WTC11 (cell line): ENCODE results near the gene CCNF. TPM values are rescaled to one million over a fixed set of nuclear protein-coding genes. Genes with fewer than 3 reads are reported as not detected.

Source experiments
- AFF4 ChIP-seq: sonication (generic); formaldehyde crosslinking; IDR thresholded peaks from 2 replicates; pipeline ENCODE4 v1.8.1; 2023; ENCODE audit warnings: mild to moderate bottlenecking, missing genetic modification reagents, borderline replicate concordance
- CREM ChIP-seq: sonication (generic); formaldehyde crosslinking; IDR thresholded peaks from 2 replicates; pipeline ENCODE4 v1.8.1; 2022; ENCODE audit warnings: mild to moderate bottlenecking, missing genetic modification reagents, moderate library complexity
- FOXK1 ChIP-seq: sonication (generic); formaldehyde crosslinking; IDR thresholded peaks from 2 replicates; pipeline ENCODE4 v1.8.0; 2022; ENCODE audit warnings: mild to moderate bottlenecking, moderate library complexity, missing genetic modification reagents
- STAT6 ChIP-seq: sonication (generic); formaldehyde crosslinking; conservative IDR thresholded peaks from 2 replicates; pipeline ENCODE4 v1.8.1; 2023; ENCODE audit warnings: mild to moderate bottlenecking, low read depth, missing genetic modification reagents, moderate library complexity
- TEAD1 ChIP-seq: sonication (generic); formaldehyde crosslinking; IDR thresholded peaks from 2 replicates; pipeline ENCODE4 v1.8.0; 2022; ENCODE audit warnings: mild to moderate bottlenecking, missing genetic modification reagents
- ZMAT4 ChIP-seq: fragments of 250-450 bp; sonication (Bioruptor Pico); IDR thresholded peaks from 2 replicates; pipeline ENCODE4 v1.9.0; 2021; ENCODE audit warnings: mild to moderate bottlenecking
- ZNF138 ChIP-seq: sonication (generic); formaldehyde crosslinking; conservative IDR thresholded peaks from 2 replicates; pipeline ENCODE4 v1.8.1; 2022; ENCODE audit warnings: mild to moderate bottlenecking, moderate library complexity, missing genetic modification reagents
- ZNF219 ChIP-seq: sonication (generic); formaldehyde crosslinking; IDR thresholded peaks from 2 replicates; pipeline ENCODE4 v1.8.0; 2023; ENCODE audit warnings: missing genetic modification reagents, mild to moderate bottlenecking, borderline replicate concordance
- ZNF232 ChIP-seq: sonication (generic); formaldehyde crosslinking; IDR thresholded peaks from 2 replicates; pipeline ENCODE4 v1.8.0; 2022; ENCODE audit warnings: mild to moderate bottlenecking, missing genetic modification reagents
- ZNF512 ChIP-seq: sonication (generic); formaldehyde crosslinking; IDR thresholded peaks from 2 replicates; pipeline ENCODE4 v1.8.1; 2022; ENCODE audit warnings: missing genetic modification reagents, borderline replicate concordance
- ZNF532 ChIP-seq: fragments of 250-450 bp; sonication (Bioruptor Pico); IDR thresholded peaks from 2 replicates; pipeline ENCODE4 v1.9.0; 2021; ENCODE audit warnings: mild to moderate bottlenecking, borderline replicate concordance
- ZSCAN18 ChIP-seq: fragments of 250-450 bp; sonication (Bioruptor Pico); IDR thresholded peaks from 2 replicates; pipeline ENCODE4 v2.1.2; 2022; ENCODE audit warnings: mild to moderate bottlenecking, moderate library complexity
- total RNA-seq: library from RNA; stranded (reverse); gene quantifications from 3 replicates; pipeline ENCODE4 v1.2.3, GENCODE V29; 2021

CCNF gene
- total RNA-seq, 1 experiment from 2014 or later = 65.7 TPM

- TF ChIP-seq ZNF532 (no peak), ZNF219 (CRISPR knock-in tag) (no peak), ZNF138 (CRISPR knock-in tag) (no peak), ZSCAN18 (CRISPR knock-in tag) (no peak), ZNF512 (CRISPR knock-in tag) (no peak), CREM (CRISPR knock-in tag) (no peak), ZMAT4 (no peak), FOXK1 (CRISPR knock-in tag) (no peak), STAT6 (CRISPR knock-in tag) (no peak), ZNF232 (no peak), TEAD1 (CRISPR knock-in tag) (no peak), AFF4 (CRISPR knock-in tag) (no peak)
Measured at GRCh38 chr16:2432286-2432685, 3.0 kb downstream of the CCNF start (continued).
